ENCODE data around the gene PPP1R13B. TPM values are rescaled to one million over a fixed set of nuclear protein-coding genes. Genes with fewer than 3 reads are reported as not detected.

The PPP1R13B gene
- total RNA-seq, 2 donors from 2014 or later: 15.6 to 17.5 TPM

GRCh38 chr14:103879570-103880347 is 32.4 kb upstream of the PPP1R13B start:
- peak overlapping the region; percentile 12 for H3K27ac Mint-ChIP-seq
- H3K27me3 ChIP-seq (ENCODE audit: control insufficient read depth, insufficient read depth, low read length, poor library complexity, severe bottlenecking): no peaks in the 10 kb centered on the region

GRCh38 chr14:103879118-103879569 is 31.8 kb upstream of the PPP1R13B start:
- 90 to 92% methylated on average over 16 of the region's 16 CpGs for WGBS, 2 experiments (ENCODE audit: insufficient coverage in 1 of 2, insufficient read length in 1 of 2)
- Histone ChIP-seq H3K27me3 (ENCODE audit: control insufficient read depth, insufficient read depth, low read length, poor library complexity, severe bottlenecking) (no peaks in the 10 kb centered on the region), H3K27ac (ENCODE audit: low read depth, low read length) (no peak overlapping the region), H3K9me3 (ENCODE audit: control insufficient read depth, low read length) (no peaks in the 10 kb centered on the region), H3K9ac (ENCODE audit: extremely low read depth, low read length, poor library complexity, severe bottlenecking) (no peak overlapping the region), H3K36me3 (ENCODE audit: control insufficient read depth, insufficient read depth, low read length) (no peaks in the 10 kb centered on the region), H3K4me3 (ENCODE audit: low read length) (no peak overlapping the region), H3K4me1 (ENCODE audit: control insufficient read depth, insufficient read depth, low read length) (peaks cover 9% of the 10 kb centered on the region)
- Mint-ChIP-seq H3K9me3 (no peaks in the 10 kb centered on the region), H3K27me3 (ENCODE audit: insufficient read depth) (no peaks in the 10 kb centered on the region), H3K36me3 (ENCODE audit: low read depth) (no peaks in the 10 kb centered on the region), H3K4me1 (peaks cover 9% of the 10 kb centered on the region), H3K27ac (peak overlapping the region; percentile 12), H3K4me3 (no peak overlapping the region)
- no peak for DNase-seq
- TF ChIP-seq CTCF (conservative IDR thresholded peaks at IDR 0.05): no peak

More at GRCh38 chr14:103879570-103880347, 32.4 kb upstream of the PPP1R13B start:
- Histone ChIP-seq H3K36me3 (ENCODE audit: control insufficient read depth, insufficient read depth, low read length) (no peaks in the 10 kb centered on the region), H3K9ac (ENCODE audit: extremely low read depth, low read length, poor library complexity, severe bottlenecking) (peak overlapping the region; percentile 44), H3K4me3 (ENCODE audit: low read length) (no peak overlapping the region), H3K4me1 (ENCODE audit: control insufficient read depth, insufficient read depth, low read length) (peaks cover 9% of the 10 kb centered on the region), H3K27ac (ENCODE audit: low read depth, low read length) (no peak overlapping the region), H3K9me3 (ENCODE audit: control insufficient read depth, low read length) (no peaks in the 10 kb centered on the region)
- peaks cover 9% of the 10 kb centered on the region for H3K4me1 Mint-ChIP-seq
- DNase-seq: peak; percentile 85
- H3K27me3 Mint-ChIP-seq (ENCODE audit: insufficient read depth): no peaks in the 10 kb centered on the region
- TF ChIP-seq CTCF (conservative IDR thresholded peaks at IDR 0.05): no peak
- no peaks in the 10 kb centered on the region for H3K9me3 Mint-ChIP-seq
- H3K4me3 Mint-ChIP-seq: no peak overlapping the region
- WGBS, 2 experiments (ENCODE audit: insufficient coverage in 1 of 2, insufficient read length in 1 of 2): 70 to 86% methylated on average over 19 to 34 of the region's 34 CpGs
- no peaks in the 10 kb centered on the region for H3K36me3 Mint-ChIP-seq (ENCODE audit: low read depth)

- Mint-ChIP-seq H3K27me3 (ENCODE audit: insufficient read depth) (no peaks in the 10 kb centered on the region), H3K4me3 (no peak overlapping the region), H3K36me3 (ENCODE audit: low read depth) (no peaks in the 10 kb centered on the region), H3K9me3 (no peaks in the 10 kb centered on the region), H3K4me1 (peaks cover 9% of the 10 kb centered on the region), H3K27ac (no peak overlapping the region)
- TF ChIP-seq CTCF (conservative IDR thresholded peaks at IDR 0.05): no peak
- Histone ChIP-seq H3K9ac (ENCODE audit: extremely low read depth, low read length, poor library complexity, severe bottlenecking) (no peak overlapping the region), H3K4me3 (ENCODE audit: low read length) (no peak overlapping the region), H3K27ac (ENCODE audit: low read depth, low read length) (no peak overlapping the region), H3K36me3 (ENCODE audit: control insufficient read depth, insufficient read depth, low read length) (no peaks in the 10 kb centered on the region), H3K9me3 (ENCODE audit: control insufficient read depth, low read length) (no peaks in the 10 kb centered on the region), H3K4me1 (ENCODE audit: control insufficient read depth, insufficient read depth, low read length) (peaks cover 9% of the 10 kb centered on the region), H3K27me3 (ENCODE audit: control insufficient read depth, insufficient read depth, low read length, poor library complexity, severe bottlenecking) (no peaks in the 10 kb centered on the region)
- 92 to 97% methylated on average over 8 to 11 of the region's 11 CpGs for WGBS, 2 experiments (ENCODE audit: insufficient coverage in 1 of 2, insufficient read length in 1 of 2)
- DNase-seq: no peak
Measured at GRCh38 chr14:103878180-103878579, 30.8 kb upstream of the PPP1R13B start.
